Measurements from ENCODE around the gene KLK14.
A peak's percentile ranks its signal among the peaks of the same experiment; 100 is the strongest.

KLK14 gene, protein sequence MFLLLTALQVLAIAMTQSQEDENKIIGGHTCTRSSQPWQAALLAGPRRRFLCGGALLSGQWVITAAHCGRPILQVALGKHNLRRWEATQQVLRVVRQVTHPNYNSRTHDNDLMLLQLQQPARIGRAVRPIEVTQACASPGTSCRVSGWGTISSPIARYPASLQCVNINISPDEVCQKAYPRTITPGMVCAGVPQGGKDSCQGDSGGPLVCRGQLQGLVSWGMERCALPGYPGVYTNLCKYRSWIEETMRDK

GRCh38 chr19:51082611-51083010 lies at the start of gene KLK14:
Gene KLK14 (minus strand): TSS chr19:51082887. CDS start chr19:51082614, 273 bp downstream.
- DNase-seq = no peak

DNA sequence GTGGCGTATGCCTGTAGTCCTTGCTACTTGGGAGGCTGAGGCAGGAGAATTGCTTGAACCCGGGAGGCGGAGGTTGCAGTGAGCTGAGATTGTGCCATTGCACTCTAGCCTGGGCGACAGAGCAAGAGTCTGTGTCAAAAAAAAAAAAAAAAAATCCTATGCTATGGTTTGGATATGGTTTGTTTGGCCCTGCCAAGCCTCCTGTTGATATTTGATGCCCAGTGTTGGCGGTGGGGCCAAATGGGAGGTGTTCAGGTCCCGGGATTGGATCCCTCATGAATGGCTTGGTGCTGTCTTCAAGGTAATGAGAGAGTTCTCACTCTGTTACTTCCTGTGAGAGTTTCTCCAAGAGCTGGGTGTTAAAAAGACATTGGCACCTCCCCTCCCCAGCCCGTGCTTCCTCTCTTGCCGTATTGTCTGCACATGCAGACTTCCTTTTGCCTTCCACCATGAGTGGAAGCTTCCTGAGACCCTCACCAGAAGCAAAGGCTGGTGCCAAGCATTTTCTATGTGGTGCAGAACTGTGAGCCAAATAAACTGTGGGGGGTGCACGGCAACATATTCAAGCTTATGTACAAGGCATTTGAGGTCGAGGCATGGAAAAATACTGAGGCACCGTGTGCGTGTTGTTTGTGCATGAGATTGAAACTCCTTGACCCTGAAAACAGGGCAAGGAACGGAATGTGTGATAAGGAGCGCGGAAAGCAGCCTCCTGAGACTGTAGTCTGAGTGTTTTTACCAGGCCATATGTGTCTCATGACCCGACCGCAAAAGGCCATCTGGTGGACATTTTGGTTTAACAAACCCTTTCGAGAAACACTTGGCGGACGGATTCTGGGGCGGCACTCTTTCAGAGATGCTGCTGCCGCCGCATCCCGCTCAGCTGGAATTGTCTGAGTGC lies 49.3 kb upstream of the KLK14 start:
- in situ Hi-C loops (cut with MboI; ENCODE audit: low pct_unique_long_range_greater_than_20kb, low sequenced_read_pairs) = no loop called here

More at GRCh38 chr19:51082611-51083010, at the start of gene KLK14:
- in situ Hi-C loops (cut with MboI; ENCODE audit: low pct_unique_long_range_greater_than_20kb, low sequenced_read_pairs) = no loop called here

GRCh38 chr19:51129716-51130115 lies 47.0 kb upstream of the KLK14 start:
- DNase-seq = no peak
- in situ Hi-C loops (cut with MboI; ENCODE audit: low pct_unique_long_range_greater_than_20kb, low sequenced_read_pairs) = no loop called here

More for the DNA sequence above, 49.3 kb upstream of the KLK14 start:
- peak; percentile 71 for DNase-seq

DNA sequence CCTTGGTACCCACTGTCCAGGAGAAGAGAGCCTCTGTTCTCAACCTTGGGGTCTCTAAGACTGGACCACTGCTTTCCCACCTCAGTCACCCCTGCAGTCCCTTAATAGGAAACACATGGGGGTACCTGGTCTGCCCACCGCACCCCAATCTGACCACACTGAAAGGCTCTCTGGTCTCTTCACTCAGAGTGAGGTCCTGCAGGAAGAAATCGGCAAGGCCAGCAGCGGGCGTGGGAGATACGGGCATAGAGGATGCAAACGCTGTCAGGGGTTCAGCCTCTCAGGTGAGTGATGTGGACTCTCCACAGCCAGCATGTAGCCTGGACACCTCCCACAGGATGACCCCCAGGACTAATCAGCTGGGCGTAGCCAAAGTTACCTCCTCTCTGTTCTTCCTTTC lies 45.5 kb upstream of the KLK14 start:
- DNase-seq = no peak
- in situ Hi-C loops (cut with MboI; ENCODE audit: low pct_unique_long_range_greater_than_20kb, low sequenced_read_pairs) = no loop called here

GRCh38 chr19:51127755-51128154 lies 45.1 kb upstream of the KLK14 start:
- in situ Hi-C loops (cut with MboI; ENCODE audit: low pct_unique_long_range_greater_than_20kb, low sequenced_read_pairs) = no loop called here
- peak; percentile 95 for DNase-seq

DNA sequence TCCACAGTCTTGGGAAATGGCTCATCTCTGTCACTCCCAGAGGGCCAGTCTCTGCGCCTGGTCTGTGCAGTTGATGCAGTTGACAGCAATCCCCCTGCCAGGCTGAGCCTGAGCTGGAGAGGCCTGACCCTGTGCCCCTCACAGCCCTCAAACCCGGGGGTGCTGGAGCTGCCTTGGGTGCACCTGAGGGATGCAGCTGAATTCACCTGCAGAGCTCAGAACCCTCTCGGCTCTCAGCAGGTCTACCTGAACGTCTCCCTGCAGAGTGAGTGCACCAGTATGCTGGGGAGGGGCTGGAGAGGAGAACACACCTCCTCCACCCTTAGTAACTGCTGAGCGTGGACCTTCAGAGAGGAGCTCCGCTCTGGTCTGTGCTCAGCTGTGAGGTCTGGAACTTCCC lies 44.3 kb upstream of the KLK14 start:
- in situ Hi-C loops (cut with MboI; ENCODE audit: low pct_unique_long_range_greater_than_20kb, low sequenced_read_pairs) = no loop called here
- DNase-seq = no peak

GRCh38 chr19:51125421-51126075 lies 42.9 kb upstream of the KLK14 start:
- in situ Hi-C loops (cut with MboI; ENCODE audit: low pct_unique_long_range_greater_than_20kb, low sequenced_read_pairs) = no loop called here
- no peak for DNase-seq

DNA sequence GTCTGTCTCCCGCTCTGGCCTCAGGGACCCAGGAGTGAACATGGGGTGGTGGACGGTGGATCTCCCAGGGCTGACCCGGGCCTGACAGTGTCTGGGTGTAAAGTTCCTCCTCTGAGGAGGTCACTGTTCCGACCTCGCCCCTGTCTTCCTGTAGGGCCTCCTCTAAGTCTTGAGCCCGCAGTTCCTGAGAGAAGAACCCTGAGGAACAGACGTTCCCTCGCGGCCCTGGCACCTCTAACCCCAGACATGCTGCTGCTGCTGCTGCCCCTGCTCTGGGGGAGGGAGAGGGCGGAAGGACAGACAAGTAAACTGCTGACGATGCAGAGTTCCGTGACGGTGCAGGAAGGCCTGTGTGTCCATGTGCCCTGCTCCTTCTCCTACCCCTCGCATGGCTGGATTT lies 42.0 kb upstream of the KLK14 start, which contains the start of gene SIGLEC9:
Gene SIGLEC9, plus strand, starts transcription at position 178 of the 400 bp plus-strand sequence. Its CDS starts 69 bp downstream, at position 247.
- no peak for DNase-seq
- in situ Hi-C loops (cut with MboI; ENCODE audit: low pct_unique_long_range_greater_than_20kb, low sequenced_read_pairs) = no loop called here

GRCh38 chr19:51124216-51124615 lies 41.5 kb upstream of the KLK14 start:
- DNase-seq = no peak
- in situ Hi-C loops (cut with MboI; ENCODE audit: low pct_unique_long_range_greater_than_20kb, low sequenced_read_pairs) = no loop called here

GRCh38 chr19:51123802-51124201 lies 41.1 kb upstream of the KLK14 start:
- in situ Hi-C loops (cut with MboI; ENCODE audit: low pct_unique_long_range_greater_than_20kb, low sequenced_read_pairs) = no loop called here
- DNase-seq = no peak

GRCh38 chr19:51123381-51123800 lies 40.7 kb upstream of the KLK14 start:
- in situ Hi-C loops (cut with MboI; ENCODE audit: low pct_unique_long_range_greater_than_20kb, low sequenced_read_pairs) = no loop called here
- no peak for DNase-seq

GRCh38 chr19:51122112-51122981 lies 39.7 kb upstream of the KLK14 start:
- no peak for DNase-seq
- in situ Hi-C loops (cut with MboI; ENCODE audit: low pct_unique_long_range_greater_than_20kb, low sequenced_read_pairs) = no loop called here

DNA sequence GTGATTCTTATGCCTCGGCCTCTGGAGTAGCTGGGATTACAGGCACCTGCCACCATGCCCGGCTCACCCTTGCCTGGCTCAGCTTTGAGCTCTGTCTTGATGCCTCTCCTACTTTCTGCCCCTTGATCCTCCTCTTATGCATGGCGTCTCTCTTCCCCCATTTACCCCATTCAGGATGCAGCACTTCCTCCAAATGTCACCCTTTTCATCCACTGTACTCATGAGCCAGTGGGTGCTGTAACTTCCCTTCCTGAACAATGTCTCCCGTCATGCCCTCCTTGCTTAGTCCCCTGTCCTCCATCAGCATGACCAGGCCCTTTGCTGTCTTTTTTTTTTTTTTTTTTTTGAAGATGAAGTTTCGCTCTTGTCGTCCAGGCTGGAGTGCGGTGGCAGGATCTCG lies 38.6 kb upstream of the KLK14 start:
- in situ Hi-C loops (cut with MboI; ENCODE audit: low pct_unique_long_range_greater_than_20kb, low sequenced_read_pairs) = no loop called here
- no peak for DNase-seq

GRCh38 chr19:51120160-51120559 lies 37.5 kb upstream of the KLK14 start:
- in situ Hi-C loops (cut with MboI; ENCODE audit: low pct_unique_long_range_greater_than_20kb, low sequenced_read_pairs) = no loop called here
- no peak for DNase-seq

GRCh38 chr19:51119611-51120010 lies 36.9 kb upstream of the KLK14 start:
- in situ Hi-C loops (cut with MboI; ENCODE audit: low pct_unique_long_range_greater_than_20kb, low sequenced_read_pairs) = no loop called here
- no peak for DNase-seq

DNA sequence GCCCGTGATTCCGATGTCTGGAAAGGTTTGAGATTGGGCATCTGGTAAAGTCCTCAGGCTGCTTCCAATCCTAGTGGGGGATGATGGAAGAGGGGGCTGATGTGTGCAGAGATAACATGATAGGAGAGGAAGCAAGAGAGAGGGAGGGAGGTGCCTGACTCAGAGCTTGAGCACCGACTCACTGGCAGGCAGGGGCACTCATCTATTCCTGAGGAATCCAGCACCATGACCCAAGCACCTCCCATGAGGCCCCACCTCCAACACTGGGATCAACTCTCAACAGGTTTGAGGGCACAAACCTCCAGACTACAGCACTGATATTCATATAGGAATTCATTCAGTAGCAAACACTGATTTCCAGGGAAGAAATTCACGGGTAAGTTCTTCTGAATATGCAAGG lies 36.4 kb upstream of the KLK14 start:
- in situ Hi-C loops (cut with MboI; ENCODE audit: low pct_unique_long_range_greater_than_20kb, low sequenced_read_pairs) = no loop called here
- no peak for DNase-seq

GRCh38 chr19:51116736-51117286 lies 34.1 kb upstream of the KLK14 start:
- in situ Hi-C loops (cut with MboI; ENCODE audit: low pct_unique_long_range_greater_than_20kb, low sequenced_read_pairs) = no loop called here
- no peak for DNase-seq

DNA sequence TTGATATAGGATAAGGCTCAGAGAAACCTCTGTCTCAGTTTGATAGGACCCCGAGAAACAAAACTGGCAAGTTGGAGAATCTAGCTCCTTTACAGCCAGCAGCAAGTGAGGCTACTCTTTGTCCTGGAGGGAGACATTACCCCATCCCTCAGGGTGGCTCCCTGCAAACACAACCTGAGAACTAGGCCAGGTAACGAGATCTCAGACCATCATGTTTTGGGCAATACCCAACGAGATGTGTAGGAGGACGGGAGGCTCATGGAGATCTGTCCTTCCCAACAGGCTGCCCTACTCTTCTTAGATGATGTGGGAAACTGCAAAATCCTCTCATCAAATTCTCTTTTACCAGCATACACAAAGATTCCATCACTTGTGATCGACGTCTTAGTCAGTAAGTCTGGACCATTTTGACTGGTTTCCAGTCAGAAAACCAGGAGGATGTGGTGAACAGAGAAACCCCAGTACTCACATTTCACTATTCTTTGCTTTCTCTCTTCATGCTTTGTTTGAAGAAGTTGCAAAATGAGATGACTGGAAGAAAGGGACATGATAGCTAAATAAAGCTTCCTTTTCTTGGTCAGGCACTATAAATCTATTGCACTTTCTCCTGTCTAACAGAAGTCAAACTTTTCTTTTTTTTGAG lies 31.5 kb upstream of the KLK14 start:
- no peak for DNase-seq
- in situ Hi-C loops (cut with MboI; ENCODE audit: low pct_unique_long_range_greater_than_20kb, low sequenced_read_pairs) = no loop called here

Measured in KBM-7 (cell line).